SU-DHL-6 (cell line): ENCODE data around the gene RBM34.
"Not testable (repeated sequence)": the region's sequence is repeated elsewhere in the genome, so short reads cannot be mapped to it uniquely, and the experiment has no call there.

Experiments used
- CTCF ChIP-seq: fragments of 200-600 bp; sonication (generic); IDR thresholded peaks from one replicate; pipeline ENCODE4 v1.5.1; 2017; ENCODE audit warnings: antibody characterized with exemption, mild to moderate bottlenecking, low read length, moderate library complexity; ENCODE audit not compliant: insufficient read depth, poor library complexity, severe bottlenecking
- EZH2phosphoT487 ChIP-seq: fragments of 200-600 bp; sonication (generic), shearing (Covaris generic); conservative IDR thresholded peaks from 2 replicates; pipeline ENCODE4 v1.6.1; 2018; ENCODE audit warnings: mild to moderate bottlenecking, antibody characterized with exemption, low read length, moderate library complexity, mixed read lengths

- TF ChIP-seq CTCF, EZH2phosphoT487: not testable (repeated sequence)
Observed at GRCh38 chr1:235092415-235092814, 68.6 kb downstream of the RBM34 start.
